ENCODE results near the gene GNAZ. TPM values are rescaled to one million over a fixed set of nuclear protein-coding genes. Genes with fewer than 3 reads are reported as not detected.

Gene GNAZ
- total RNA-seq, 1 experiment from 2014 or later, result 5.0 TPM

DNA sequence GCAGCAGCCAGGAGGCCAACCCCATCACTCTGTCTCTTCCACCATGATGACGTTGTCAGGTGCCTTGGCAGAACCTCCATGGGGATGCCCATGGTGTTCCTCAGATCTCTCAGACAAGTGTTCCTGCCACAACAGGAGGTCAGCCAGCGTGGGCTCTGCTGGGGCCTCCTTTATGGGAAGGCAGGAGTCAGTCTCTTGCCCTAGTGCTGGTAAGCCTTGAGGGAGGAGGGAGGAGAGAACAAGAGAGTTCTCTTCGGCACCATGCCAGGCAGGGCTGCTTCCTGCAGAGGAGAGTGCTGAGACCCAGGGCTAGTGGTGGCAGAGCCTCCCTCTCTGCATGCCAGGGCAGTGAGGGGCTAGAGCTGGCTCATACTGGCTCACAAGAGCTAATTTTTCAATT is 32.5 kb downstream of the GNAZ start:
- H3K4me1 ChIP-seq (ENCODE audit: insufficient read depth, low read length), result no peaks in the 10 kb centered on the region
- no peak overlapping the region for H3K56ac ChIP-seq (ENCODE audit: insufficient read length, low read depth, low read length)
- H4K5ac ChIP-seq (ENCODE audit: insufficient read length, low read depth, low read length), result no peak overlapping the region
- no peak overlapping the region for H3K27ac ChIP-seq (ENCODE audit: insufficient read length, low read depth, low read length)
- H3K9me3 Mint-ChIP-seq, result no peaks in the 10 kb centered on the region
- H4K8ac ChIP-seq (replicated peaks; ENCODE audit: insufficient read length, low read depth, low read length), result no peak overlapping the region
- no peak for DNase-seq
- H3K23me2 ChIP-seq (ENCODE audit: insufficient read length, low read depth, low read length, poor library complexity, severe bottlenecking), result no peaks in the 10 kb centered on the region
- H2BK20ac ChIP-seq (ENCODE audit: low read depth, low read length, poor library complexity, severe bottlenecking), result no peak overlapping the region
- no peak overlapping the region for H2BK15ac ChIP-seq (ENCODE audit: low read depth, low read length)
- H3K9me3 ChIP-seq (ENCODE audit: control insufficient read depth, low read depth, low read length), result no peaks in the 10 kb centered on the region
- no peak overlapping the region for H2BK12ac ChIP-seq (ENCODE audit: insufficient read length, low read depth, low read length)
- H3K79me2 ChIP-seq (ENCODE audit: insufficient read depth, low read length), result no peaks in the 10 kb centered on the region
- H4K91ac ChIP-seq (ENCODE audit: insufficient read length, low read depth, low read length), result no peak overlapping the region
- no peak overlapping the region for H2AFZ ChIP-seq (ENCODE audit: low read length)
- H3T11ph ChIP-seq (ENCODE audit: low read length), result no peak overlapping the region
- no CpG with 5 or more reads among the region's 3 CpGs for WGBS (ENCODE audit: extremely low coverage, insufficient read length, low lambda C conversion rate)
- no peak overlapping the region for H2AK5ac ChIP-seq (ENCODE audit: insufficient read length, low read length)
- no peak overlapping the region for H3K4me3 Mint-ChIP-seq
- no peaks in the 10 kb centered on the region; the same call in 1 of the 2 replicates for H3K27me3 ChIP-seq (ENCODE audit: insufficient read depth, low read length)
- H3K14ac ChIP-seq (ENCODE audit: insufficient read depth, low read length), result no peak overlapping the region
- peaks cover 20% of the 10 kb centered on the region for H3K27me3 Mint-ChIP-seq (ENCODE audit: low read depth)
- no peak overlapping the region for H3K23ac ChIP-seq (ENCODE audit: insufficient read length, low read depth, low read length)
- no peak overlapping the region for H3K4ac ChIP-seq (ENCODE audit: low read depth, low read length)
- H3K36me3 Mint-ChIP-seq (ENCODE audit: insufficient read depth in 1 of 3, low read depth in 3 of 3), result no peaks in the 10 kb centered on the region
- no peak overlapping the region for H3K4me2 ChIP-seq (ENCODE audit: insufficient read depth, insufficient read length, low read length)
- no peak overlapping the region for H3K18ac ChIP-seq (ENCODE audit: insufficient read length, low read depth, low read length)
- H3K27ac Mint-ChIP-seq, result no peak overlapping the region
- H4K20me1 ChIP-seq (ENCODE audit: control insufficient read depth, insufficient read depth, insufficient read length), result no peaks in the 10 kb centered on the region
- no peak overlapping the region for H2BK120ac ChIP-seq (ENCODE audit: low read depth, low read length, poor library complexity, severe bottlenecking)
- no peaks in the 10 kb centered on the region for H3K4me1 Mint-ChIP-seq
- no peak overlapping the region for H3K9ac ChIP-seq (ENCODE audit: extremely low read depth, insufficient read length, low read length)
- TF ChIP-seq, protein P1, sequence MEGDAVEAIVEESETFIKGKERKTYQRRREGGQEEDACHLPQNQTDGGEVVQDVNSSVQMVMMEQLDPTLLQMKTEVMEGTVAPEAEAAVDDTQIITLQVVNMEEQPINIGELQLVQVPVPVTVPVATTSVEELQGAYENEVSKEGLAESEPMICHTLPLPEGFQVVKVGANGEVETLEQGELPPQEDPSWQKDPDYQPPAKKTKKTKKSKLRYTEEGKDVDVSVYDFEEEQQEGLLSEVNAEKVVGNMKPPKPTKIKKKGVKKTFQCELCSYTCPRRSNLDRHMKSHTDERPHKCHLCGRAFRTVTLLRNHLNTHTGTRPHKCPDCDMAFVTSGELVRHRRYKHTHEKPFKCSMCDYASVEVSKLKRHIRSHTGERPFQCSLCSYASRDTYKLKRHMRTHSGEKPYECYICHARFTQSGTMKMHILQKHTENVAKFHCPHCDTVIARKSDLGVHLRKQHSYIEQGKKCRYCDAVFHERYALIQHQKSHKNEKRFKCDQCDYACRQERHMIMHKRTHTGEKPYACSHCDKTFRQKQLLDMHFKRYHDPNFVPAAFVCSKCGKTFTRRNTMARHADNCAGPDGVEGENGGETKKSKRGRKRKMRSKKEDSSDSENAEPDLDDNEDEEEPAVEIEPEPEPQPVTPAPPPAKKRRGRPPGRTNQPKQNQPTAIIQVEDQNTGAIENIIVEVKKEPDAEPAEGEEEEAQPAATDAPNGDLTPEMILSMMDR (conservative IDR thresholded peaks at IDR 0.05), result no peak
- no peak overlapping the region for H2BK5ac ChIP-seq (ENCODE audit: insufficient read length, low read length)
- H3K79me1 ChIP-seq (ENCODE audit: insufficient read depth, low read depth, low read length, poor library complexity, severe bottlenecking), result no peaks in the 10 kb centered on the region
